ENCODE results near the gene NPR2. TPM values are rescaled to one million over a fixed set of nuclear protein-coding genes. Genes with fewer than 3 reads are reported as not detected.

Gene NPR2
- total RNA-seq, 1 experiment from 2014 or later, result 18.8 TPM

DNA sequence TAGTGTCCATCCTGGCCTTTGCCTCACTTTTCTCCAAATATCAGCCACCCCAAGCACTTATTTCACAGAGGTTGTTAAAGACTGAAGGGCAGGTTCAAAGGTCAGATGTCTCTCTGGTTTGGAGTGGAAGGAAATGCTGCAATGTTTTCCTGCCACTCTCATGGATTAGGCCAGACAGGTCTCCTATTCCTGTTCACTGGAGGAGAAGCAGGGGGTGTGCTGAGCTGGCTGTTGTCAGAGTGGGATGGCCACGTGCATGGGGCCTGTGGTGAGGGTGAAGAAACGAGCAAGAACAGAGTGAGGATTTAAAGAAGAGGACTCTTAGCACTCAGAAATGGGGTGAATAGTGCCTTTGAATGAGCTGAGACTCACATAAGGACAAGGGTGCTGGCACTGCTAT lies 44.4 kb downstream of the NPR2 start:
- no peaks in the 10 kb centered on the region for H4K20me1 ChIP-seq (ENCODE audit: insufficient read depth)
- no peak overlapping the region for H3K27ac ChIP-seq (ENCODE audit: low read depth, low read length)
- peaks cover 0 to 11% of the 10 kb centered on the region in 2 experiments; a peak in 1 of 4 replicates for H3K4me1 ChIP-seq (ENCODE audit: control insufficient read depth in 1 of 2, insufficient read depth in 2 of 2, low read length in 2 of 2)
- ATAC-seq, result no peak
- intact Hi-C loops (cut with micrococcal nuclease), result loop anchor here (2.0 kb wide), 2 partner anchors 45 to 69 kb away; partner anchors contain the start of gene NPR2
- H2AFZ ChIP-seq (ENCODE audit: low read depth, low read length, poor library complexity, severe bottlenecking), result no peak overlapping the region
- ChIA-PET RAD21 (ENCODE audit: low non-redundant PET in 1 of 2, low total read pairs in 2 of 2, uncharacterized antibody in 2 of 2, unreplicated experiment in 2 of 2) (no interaction called here), POLR2A (interaction anchor here (0.9 kb wide), 1 partner anchor 37 kb away, joined by 3 read pairs; no protein-coding TSS in a partner anchor), CTCF (interaction anchor here (0.5 to 2.4 kb wide), 9 partner anchors 8 to 79 kb away, joined by 3 to 12 read pairs (median 5); no protein-coding TSS in a partner anchor)
- no TSS peak for BruUV-seq (replicated peaks)
- H3K9me3 ChIP-seq (ENCODE audit: control insufficient read depth in 1 of 2, insufficient read depth in 1 of 2, low read depth in 1 of 2, low read length in 2 of 2), result no peaks in the 10 kb centered on the region
- H3K9me2 ChIP-seq (ENCODE audit: insufficient read depth), result no peaks in the 10 kb centered on the region
- no peaks in the 10 kb centered on the region for H3K36me3 ChIP-seq (ENCODE audit: control insufficient read depth in 1 of 2, insufficient read depth in 2 of 2, low read length in 2 of 2)
- TF ChIP-seq POLR2A (IDR thresholded peaks at IDR 0.05; ENCODE audit: borderline replicate concordance, extremely low read depth, insufficient read depth, insufficient read length), result no peak
- no peak for TF ChIP-seq ZNF274 (IDR thresholded peaks at IDR 0.05; ENCODE audit: low read depth, low read length)
- no peak for TF ChIP-seq CBX3 (IDR thresholded peaks at IDR 0.05; ENCODE audit: low read depth)
- TF ChIP-seq JUND (IDR thresholded peaks at IDR 0.05), result no peak
- no peak for TF ChIP-seq POLR2AphosphoS5 (IDR thresholded peaks at IDR 0.05; ENCODE audit: low read depth, low read length)
- no peak for TF ChIP-seq SIN3A (IDR thresholded peaks at IDR 0.05; ENCODE audit: low read depth)
- TF ChIP-seq TCF7L2 (IDR thresholded peaks at IDR 0.05; ENCODE audit: borderline replicate concordance, extremely low read depth, insufficient read depth, insufficient read length), result no peak
- TF ChIP-seq, protein P1, sequence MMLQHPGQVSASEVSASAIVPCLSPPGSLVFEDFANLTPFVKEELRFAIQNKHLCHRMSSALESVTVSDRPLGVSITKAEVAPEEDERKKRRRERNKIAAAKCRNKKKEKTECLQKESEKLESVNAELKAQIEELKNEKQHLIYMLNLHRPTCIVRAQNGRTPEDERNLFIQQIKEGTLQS (IDR thresholded peaks at IDR 0.05), result no peak
- TF ChIP-seq SRF (IDR thresholded peaks at IDR 0.05; ENCODE audit: low read depth), result no peak
- TF ChIP-seq CEBPB (IDR thresholded peaks at IDR 0.05; ENCODE audit: low read depth), result no peak
- TF ChIP-seq ZBTB33 (IDR thresholded peaks at IDR 0.05; ENCODE audit: extremely low read depth, insufficient replicate concordance, low read length), result no peak
- TF ChIP-seq EGR1 (IDR thresholded peaks at IDR 0.05; ENCODE audit: low read depth), result no peak
- no peak for TF ChIP-seq FOSL1 (IDR thresholded peaks at IDR 0.05; ENCODE audit: low read depth)
- no peak for DNase-seq (ENCODE audit: low read depth, low spot score)
- no peaks in the 10 kb centered on the region for H3K79me2 ChIP-seq (ENCODE audit: insufficient read depth, low read length)
- H3K27me3 ChIP-seq (ENCODE audit: insufficient read depth, low read length), result no peaks in the 10 kb centered on the region
- no peak overlapping the region for H3K4me2 ChIP-seq (ENCODE audit: low read length)
- H3K4me3 ChIP-seq (replicated peaks in 1 of 2; ENCODE audit: low read depth in 1 of 2, low read length in 2 of 2), result no peak overlapping the region
- no peak overlapping the region for H3K9ac ChIP-seq (ENCODE audit: low read length)
